HepG2 (cell line): Measurements from ENCODE around the gene RIMOC1. TPM values are rescaled to one million over a fixed set of nuclear protein-coding genes. Genes with fewer than 3 reads are reported as not detected.

Experiments
- BCL6 ChIP-seq: IDR thresholded peaks from 2 replicates; pipeline ENCODE4 v1.6.1; 2016; ENCODE audit warnings: missing genetic modification reagents, missing compliant biosample characterization
- ELF4 ChIP-seq: sonication (generic); formaldehyde crosslinking; IDR thresholded peaks from 2 replicates; pipeline ENCODE4 v1.5.0; 2020; ENCODE audit warnings: missing genetic modification reagents, mild to moderate bottlenecking, moderate library complexity, borderline replicate concordance
- HCFC1 ChIP-seq: fragments of 150-350 bp; IDR thresholded peaks from 2 replicates; pipeline ENCODE4 v1.6.1; 2014; ENCODE audit warnings: low read depth, low read length
- JARID2 ChIP-seq: sonication (generic); formaldehyde crosslinking; IDR thresholded peaks from 2 replicates; pipeline ENCODE4 v1.8.1; 2023; ENCODE audit warnings: missing genetic modification reagents, inconsistent platforms; ENCODE audit not compliant: insufficient replicate concordance
- KAT7 ChIP-seq: IDR thresholded peaks from 2 replicates; pipeline ENCODE4 v1.6.1; 2018; ENCODE audit warnings: borderline replicate concordance, missing compliant biosample characterization
- KMT2B ChIP-seq: IDR thresholded peaks from 2 replicates; pipeline ENCODE4 v1.6.1; 2016; ENCODE audit warnings: missing genetic modification reagents, missing compliant biosample characterization
- MED1 ChIP-seq: sonication (generic); formaldehyde crosslinking; IDR thresholded peaks from 2 replicates; pipeline ENCODE4 v1.4.0; 2020; ENCODE audit warnings: missing genetic modification reagents
- MYC ChIP-seq: sonication (generic); formaldehyde crosslinking; IDR thresholded peaks from 2 replicates; pipeline ENCODE4 v1.9.0; 2021; ENCODE audit warnings: missing genetic modification reagents, borderline replicate concordance
- POLR2AphosphoS5 ChIP-seq: IDR thresholded peaks from 2 replicates; pipeline ENCODE4 v1.6.1; 2012; ENCODE audit warnings: low read depth, low read length
- SAP130 ChIP-seq: IDR thresholded peaks from 2 replicates; pipeline ENCODE4 v1.6.1; 2016; ENCODE audit warnings: low read depth
- SYNCRIP ChIP-seq: fragments of 200-400 bp; formaldehyde crosslinking; IDR thresholded peaks from 2 replicates; pipeline ENCODE4 v1.6.1; 2018; ENCODE audit warnings: mild to moderate bottlenecking, low read depth, low read length; ENCODE audit not compliant: insufficient read depth
- TOPORS ChIP-seq: sonication (generic); formaldehyde crosslinking; IDR thresholded peaks from 2 replicates; pipeline ENCODE4 v1.8.0; 2023; ENCODE audit warnings: mild to moderate bottlenecking, missing genetic modification reagents
- ZEB1 ChIP-seq: IDR thresholded peaks from 2 replicates; pipeline ENCODE4 v1.6.1; 2012; ENCODE audit warnings: mild to moderate bottlenecking, low read depth, inconsistent platforms; ENCODE audit not compliant: insufficient replicate concordance
- ZFP62 ChIP-seq: sonication (generic); formaldehyde crosslinking; IDR thresholded peaks from 2 replicates; pipeline ENCODE4 v1.4.0; 2020; ENCODE audit warnings: missing genetic modification reagents
- ZNF264 ChIP-seq: sonication (generic); formaldehyde crosslinking; IDR thresholded peaks from 2 replicates; pipeline ENCODE4 v1.4.0; 2020; ENCODE audit warnings: missing genetic modification reagents
- ZNF343 ChIP-seq: sonication (generic); formaldehyde crosslinking; IDR thresholded peaks from 2 replicates; pipeline ENCODE4 v1.4.0; 2020; ENCODE audit warnings: mild to moderate bottlenecking, missing genetic modification reagents
- ZNF572 ChIP-seq: sonication (generic); formaldehyde crosslinking; IDR thresholded peaks from 2 replicates; pipeline ENCODE4 v1.5.1; 2020; ENCODE audit warnings: mild to moderate bottlenecking, missing genetic modification reagents
- ZNF605 ChIP-seq: sonication (generic); formaldehyde crosslinking; IDR thresholded peaks from 2 replicates; pipeline ENCODE4 v1.8.0; 2022; ENCODE audit warnings: mild to moderate bottlenecking, missing genetic modification reagents
- ZNF644 ChIP-seq: IDR thresholded peaks from 2 replicates; pipeline ENCODE4 v1.6.1; 2016; ENCODE audit warnings: low read depth
- ZNF891 ChIP-seq: sonication (generic); formaldehyde crosslinking; IDR thresholded peaks from 2 replicates; pipeline ENCODE4 v1.5.0; 2020; ENCODE audit warnings: mild to moderate bottlenecking, missing genetic modification reagents
- polyA plus RNA-seq, 8 experiments: library from polyadenylated mRNA; depleted of rRNA in 3 of 8; stranded (reverse) in 7 of 8; unstranded in 1 of 8; fragments of >200 nt; fragmentation: Illumina TruSeq in 4 of 8; extraction: Trizol in 4 of 8; gene quantifications; 2 replicates each; pipeline versions ENCODE4 v1.2.1 to v1.2.3, GENCODE V29; 2011 to 2016; ENCODE audit warnings: low read depth in 4 of 8, missing spikeins in 1 of 8, mixed read lengths in 1 of 8; ENCODE audit not compliant: insufficient read depth in 1 of 8
- total RNA-seq, 5 experiments: library from RNA; depleted of rRNA; stranded (reverse); fragments of >200 nt; fragmentation: Illumina TruSeq; extraction: Trizol; gene quantifications; 2 replicates each; pipeline ENCODE4 v1.2.3, GENCODE V29; 2016; ENCODE audit warnings: low read depth in 1 of 5
- TF ChIP-seq, protein P1 (sequence below): sonication (generic); formaldehyde crosslinking; IDR thresholded peaks from 2 replicates; pipeline ENCODE4 v1.4.0; 2020; ENCODE audit warnings: missing genetic modification reagents, borderline replicate concordance
- TF ChIP-seq, protein P2 (sequence below): IDR thresholded peaks from 2 replicates; pipeline ENCODE4 v1.6.1; 2016; ENCODE audit warnings: missing compliant biosample characterization, missing genetic modification reagents, borderline replicate concordance
- TF ChIP-seq, protein P3 (sequence below): sonication (generic); formaldehyde crosslinking; IDR thresholded peaks from 2 replicates; pipeline ENCODE4 v1.8.1; 2022; ENCODE audit warnings: low read depth, mild to moderate bottlenecking, missing genetic modification reagents
- TF ChIP-seq, protein P4 (sequence below): sonication (generic); formaldehyde crosslinking; IDR thresholded peaks from 2 replicates; pipeline ENCODE4 v1.5.0; 2020; ENCODE audit warnings: missing genetic modification reagents

The RIMOC1 gene
- total and polyA plus RNA-seq, 2 of the 13 experiments (the other 11 are each of a cell fraction or from before 2014, with no cell fraction given), result 16.3 to 16.9 TPM

DNA sequence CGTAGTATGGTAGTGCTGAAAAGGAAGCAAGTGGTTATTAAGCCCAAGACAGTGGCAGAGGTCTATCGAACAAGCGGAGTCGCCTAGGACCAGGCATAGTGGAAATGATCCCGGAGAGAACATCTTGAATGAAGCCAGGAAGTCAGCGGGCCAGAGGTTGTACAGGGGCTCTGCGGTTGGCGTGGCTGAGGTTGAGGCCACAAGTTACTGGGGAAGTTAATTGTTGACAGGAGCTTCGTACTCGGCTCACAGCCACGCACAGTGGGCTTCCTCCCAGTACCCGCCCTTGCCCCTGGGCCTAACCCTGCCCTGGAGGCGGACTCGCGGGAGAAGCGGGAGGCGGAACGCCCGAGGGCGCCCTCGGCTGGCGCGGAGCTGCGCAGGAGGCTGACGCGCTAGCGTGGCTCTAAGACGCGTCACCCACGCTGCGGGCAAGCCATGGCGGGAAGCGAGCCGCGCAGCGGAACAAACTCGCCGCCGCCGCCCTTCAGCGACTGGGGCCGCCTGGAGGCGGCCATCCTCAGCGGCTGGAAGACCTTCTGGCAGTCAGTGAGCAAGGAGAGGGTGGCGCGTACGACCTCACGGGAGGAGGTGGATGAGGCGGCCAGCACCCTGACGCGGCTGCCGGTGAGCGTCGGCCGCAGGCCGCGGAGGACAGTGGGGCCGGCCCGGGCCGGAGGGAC is 20.9 kb downstream of the RIMOC1 start, which contains the start of gene FBXO4 (continued):
- 0 out of 2 replicates have a peak, but pooled peaks have one; percentile 28 for TF ChIP-seq ZNF572 (CRISPR knock-in tag)
- TF ChIP-seq, protein P1, sequence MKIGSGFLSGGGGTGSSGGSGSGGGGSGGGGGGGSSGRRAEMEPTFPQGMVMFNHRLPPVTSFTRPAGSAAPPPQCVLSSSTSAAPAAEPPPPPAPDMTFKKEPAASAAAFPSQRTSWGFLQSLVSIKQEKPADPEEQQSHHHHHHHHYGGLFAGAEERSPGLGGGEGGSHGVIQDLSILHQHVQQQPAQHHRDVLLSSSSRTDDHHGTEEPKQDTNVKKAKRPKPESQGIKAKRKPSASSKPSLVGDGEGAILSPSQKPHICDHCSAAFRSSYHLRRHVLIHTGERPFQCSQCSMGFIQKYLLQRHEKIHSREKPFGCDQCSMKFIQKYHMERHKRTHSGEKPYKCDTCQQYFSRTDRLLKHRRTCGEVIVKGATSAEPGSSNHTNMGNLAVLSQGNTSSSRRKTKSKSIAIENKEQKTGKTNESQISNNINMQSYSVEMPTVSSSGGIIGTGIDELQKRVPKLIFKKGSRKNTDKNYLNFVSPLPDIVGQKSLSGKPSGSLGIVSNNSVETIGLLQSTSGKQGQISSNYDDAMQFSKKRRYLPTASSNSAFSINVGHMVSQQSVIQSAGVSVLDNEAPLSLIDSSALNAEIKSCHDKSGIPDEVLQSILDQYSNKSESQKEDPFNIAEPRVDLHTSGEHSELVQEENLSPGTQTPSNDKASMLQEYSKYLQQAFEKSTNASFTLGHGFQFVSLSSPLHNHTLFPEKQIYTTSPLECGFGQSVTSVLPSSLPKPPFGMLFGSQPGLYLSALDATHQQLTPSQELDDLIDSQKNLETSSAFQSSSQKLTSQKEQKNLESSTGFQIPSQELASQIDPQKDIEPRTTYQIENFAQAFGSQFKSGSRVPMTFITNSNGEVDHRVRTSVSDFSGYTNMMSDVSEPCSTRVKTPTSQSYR (CRISPR knock-in tag), result peak; percentile 44; the same call in 1 of the 2 replicates
- peak; percentile 90 for TF ChIP-seq KMT2B (CRISPR knock-in tag)
- peak; percentile 91; the same call in 1 of the 2 replicates for TF ChIP-seq KAT7 (CRISPR knock-in tag)
- TF ChIP-seq SYNCRIP, result no peak
- TF ChIP-seq MED1, result no peak; the same call in 1 of the 2 replicates
- TF ChIP-seq, protein P2, sequence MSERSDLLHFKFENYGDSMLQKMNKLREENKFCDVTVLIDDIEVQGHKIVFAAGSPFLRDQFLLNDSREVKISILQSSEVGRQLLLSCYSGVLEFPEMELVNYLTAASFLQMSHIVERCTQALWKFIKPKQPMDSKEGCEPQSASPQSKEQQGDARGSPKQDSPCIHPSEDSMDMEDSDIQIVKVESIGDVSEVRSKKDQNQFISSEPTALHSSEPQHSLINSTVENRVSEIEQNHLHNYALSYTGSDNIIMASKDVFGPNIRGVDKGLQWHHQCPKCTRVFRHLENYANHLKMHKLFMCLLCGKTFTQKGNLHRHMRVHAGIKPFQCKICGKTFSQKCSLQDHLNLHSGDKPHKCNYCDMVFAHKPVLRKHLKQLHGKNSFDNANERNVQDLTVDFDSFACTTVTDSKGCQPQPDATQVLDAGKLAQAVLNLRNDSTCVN (CRISPR knock-in tag), result no peak; the same call in 1 of the 2 replicates
- peak; percentile 94 for TF ChIP-seq ZNF605 (CRISPR knock-in tag)
- 0 out of 2 replicates have a peak, but pooled peaks have one; percentile 63 for TF ChIP-seq ZNF891 (CRISPR knock-in tag)
- no peak for TF ChIP-seq HCFC1
- TF ChIP-seq ZNF343 (CRISPR knock-in tag), result peak; percentile 92
- peak; percentile 75 for TF ChIP-seq POLR2AphosphoS5
- TF ChIP-seq ELF4 (CRISPR knock-in tag), result no peak
- no peak for TF ChIP-seq ZFP62 (CRISPR knock-in tag)
- peak; percentile 35; the same call in 1 of the 2 replicates for TF ChIP-seq ZNF264
- TF ChIP-seq ZNF644 (CRISPR knock-in tag), result 0 out of 2 replicates have a peak, but pooled peaks have one; percentile 14
- TF ChIP-seq JARID2 (CRISPR knock-in tag), result peak; percentile 82
- TF ChIP-seq SAP130, result peak; percentile 66
- TF ChIP-seq, protein P3, sequence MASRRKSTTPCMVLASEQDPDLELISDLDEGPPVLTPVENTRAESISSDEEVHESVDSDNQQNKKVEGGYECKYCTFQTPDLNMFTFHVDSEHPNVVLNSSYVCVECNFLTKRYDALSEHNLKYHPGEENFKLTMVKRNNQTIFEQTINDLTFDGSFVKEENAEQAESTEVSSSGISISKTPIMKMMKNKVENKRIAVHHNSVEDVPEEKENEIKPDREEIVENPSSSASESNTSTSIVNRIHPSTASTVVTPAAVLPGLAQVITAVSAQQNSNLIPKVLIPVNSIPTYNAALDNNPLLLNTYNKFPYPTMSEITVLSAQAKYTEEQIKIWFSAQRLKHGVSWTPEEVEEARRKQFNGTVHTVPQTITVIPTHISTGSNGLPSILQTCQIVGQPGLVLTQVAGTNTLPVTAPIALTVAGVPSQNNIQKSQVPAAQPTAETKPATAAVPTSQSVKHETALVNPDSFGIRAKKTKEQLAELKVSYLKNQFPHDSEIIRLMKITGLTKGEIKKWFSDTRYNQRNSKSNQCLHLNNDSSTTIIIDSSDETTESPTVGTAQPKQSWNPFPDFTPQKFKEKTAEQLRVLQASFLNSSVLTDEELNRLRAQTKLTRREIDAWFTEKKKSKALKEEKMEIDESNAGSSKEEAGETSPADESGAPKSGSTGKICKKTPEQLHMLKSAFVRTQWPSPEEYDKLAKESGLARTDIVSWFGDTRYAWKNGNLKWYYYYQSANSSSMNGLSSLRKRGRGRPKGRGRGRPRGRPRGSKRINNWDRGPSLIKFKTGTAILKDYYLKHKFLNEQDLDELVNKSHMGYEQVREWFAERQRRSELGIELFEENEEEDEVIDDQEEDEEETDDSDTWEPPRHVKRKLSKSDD, result peak; percentile 82
- TF ChIP-seq ZEB1, result no peak
- peak; percentile 92 for TF ChIP-seq MYC (CRISPR knock-in tag)
- TF ChIP-seq, protein P4, sequence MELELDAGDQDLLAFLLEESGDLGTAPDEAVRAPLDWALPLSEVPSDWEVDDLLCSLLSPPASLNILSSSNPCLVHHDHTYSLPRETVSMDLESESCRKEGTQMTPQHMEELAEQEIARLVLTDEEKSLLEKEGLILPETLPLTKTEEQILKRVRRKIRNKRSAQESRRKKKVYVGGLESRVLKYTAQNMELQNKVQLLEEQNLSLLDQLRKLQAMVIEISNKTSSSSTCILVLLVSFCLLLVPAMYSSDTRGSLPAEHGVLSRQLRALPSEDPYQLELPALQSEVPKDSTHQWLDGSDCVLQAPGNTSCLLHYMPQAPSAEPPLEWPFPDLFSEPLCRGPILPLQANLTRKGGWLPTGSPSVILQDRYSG, result no peak
- peak; percentile 56; the same call in 1 of the 2 replicates for TF ChIP-seq BCL6 (CRISPR knock-in tag)
- TF ChIP-seq TOPORS (CRISPR knock-in tag), result peak; percentile 81
